Measurements from ENCODE around the gene SYNRG. TPM values are rescaled to one million over a fixed set of nuclear protein-coding genes. Genes with fewer than 3 reads are reported as not detected.

SYNRG gene
- total and polyA plus RNA-seq, 2 of the 13 experiments (the other 11 are each of a cell fraction or from before 2014, with no cell fraction given) = 7.3 to 8.7 TPM

GRCh38 chr17:37502009-37502936 lies 106.9 kb downstream of the SYNRG start (continued):
- TF ChIP-seq RXRA (CRISPR knock-in tag; IDR thresholded peaks at IDR 0.05) (peak; percentile 58; the same call in 1 of the 2 replicates), ZNF275 (CRISPR knock-in tag; IDR thresholded peaks at IDR 0.05; ENCODE audit: borderline replicate concordance) (no peak), MXD4 (CRISPR knock-in tag; IDR thresholded peaks at IDR 0.05) (no peak; the same call in 1 of the 2 replicates), PCBP2 (optimal IDR thresholded peaks at IDR 0.05; ENCODE audit: low read depth, low read length, poor library complexity, severe bottlenecking) (no peak), ZFP91 (CRISPR knock-in tag; IDR thresholded peaks at IDR 0.05; ENCODE audit: borderline replicate concordance) (no peak), ZNF609 (CRISPR knock-in tag; IDR thresholded peaks at IDR 0.05; ENCODE audit: borderline replicate concordance) (peak; percentile 77; the same call in 1 of the 2 replicates), SALL1 (CRISPR knock-in tag; IDR thresholded peaks at IDR 0.05) (peak; percentile 81), ZNF30 (CRISPR knock-in tag; IDR thresholded peaks at IDR 0.05) (no peak), ZNF644 (CRISPR knock-in tag; IDR thresholded peaks at IDR 0.05; ENCODE audit: low read depth) (peak; percentile 67; the same call in 1 of the 2 replicates), GFI1 (CRISPR knock-in tag; IDR thresholded peaks at IDR 0.05; ENCODE audit: borderline replicate concordance) (peak; percentile 97), GATAD1 (CRISPR knock-in tag; IDR thresholded peaks at IDR 0.05) (peak; percentile 57; the same call in 1 of the 2 replicates), SOX6 (IDR thresholded peaks at IDR 0.05) (no peak), SOX6 (CRISPR knock-in tag; IDR thresholded peaks at IDR 0.05) (peak; percentile 89), ETV5 (CRISPR knock-in tag; IDR thresholded peaks at IDR 0.05; ENCODE audit: borderline replicate concordance) (peak; percentile 28; the same call in 1 of the 2 replicates), NR2F2 (IDR thresholded peaks at IDR 0.05; ENCODE audit: borderline replicate concordance, low read depth) (peak; percentile 79; the same call in 1 of the 2 replicates), ZNF878 (CRISPR knock-in tag; IDR thresholded peaks at IDR 0.05) (peak; percentile 35; the same call in 1 of the 2 replicates), ELF3 (CRISPR knock-in tag; IDR thresholded peaks at IDR 0.05) (peak; percentile 48; the same call in 1 of the 2 replicates), ZNF292 (CRISPR knock-in tag; IDR thresholded peaks at IDR 0.05; ENCODE audit: borderline replicate concordance, low read depth) (peak; percentile 90)
- TF ChIP-seq, protein P1, sequence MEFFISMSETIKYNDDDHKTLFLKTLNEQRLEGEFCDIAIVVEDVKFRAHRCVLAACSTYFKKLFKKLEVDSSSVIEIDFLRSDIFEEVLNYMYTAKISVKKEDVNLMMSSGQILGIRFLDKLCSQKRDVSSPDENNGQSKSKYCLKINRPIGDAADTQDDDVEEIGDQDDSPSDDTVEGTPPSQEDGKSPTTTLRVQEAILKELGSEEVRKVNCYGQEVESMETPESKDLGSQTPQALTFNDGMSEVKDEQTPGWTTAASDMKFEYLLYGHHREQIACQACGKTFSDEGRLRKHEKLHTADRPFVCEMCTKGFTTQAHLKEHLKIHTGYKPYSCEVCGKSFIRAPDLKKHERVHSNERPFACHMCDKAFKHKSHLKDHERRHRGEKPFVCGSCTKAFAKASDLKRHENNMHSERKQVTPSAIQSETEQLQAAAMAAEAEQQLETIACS (CRISPR knock-in tag; IDR thresholded peaks at IDR 0.05) = no peak

Measured in HepG2 (cell line).